Stimulated activated CD4-positive, alpha-beta T cell treated with anti-CD3 and anti-CD28 coated beads, Interleukin-1b, Interleukin-23, amount 100 ng/mL, for 24 hours (primary cell): ENCODE measurements around the gene KRTAP20-1.

Source experiments
- DNase-seq, 4 experiments: peaks; one replicate each; pipeline ENCODE4 v3.0.0-alpha.2; 2020; ENCODE audit warnings: low read depth in 4 of 4, low spot score in 1 of 4

The KRTAP20-1 gene, protein sequence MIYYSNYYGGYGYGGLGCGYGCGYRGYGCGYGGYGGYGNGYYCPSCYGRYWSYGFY

DNA sequence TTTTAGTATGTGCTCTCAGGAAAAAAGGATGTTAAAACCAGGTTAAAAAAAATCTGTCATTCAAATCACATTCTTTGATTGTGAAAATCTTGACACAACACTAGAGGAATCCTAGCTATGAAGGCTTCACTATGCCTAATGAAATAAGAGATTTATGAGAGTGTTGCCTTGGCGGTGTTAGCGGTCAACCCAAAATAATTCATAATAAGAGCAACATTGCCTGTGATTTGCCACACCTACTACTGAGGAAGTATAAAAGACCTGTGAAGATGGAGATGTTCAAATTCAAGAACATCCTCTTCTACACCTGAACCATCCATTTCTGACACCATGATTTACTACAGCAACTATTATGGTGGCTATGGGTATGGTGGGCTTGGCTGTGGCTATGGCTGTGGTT is at the start of gene KRTAP20-1:
KRTAP20-1 (plus strand) TSS at position 301 of the 400 bp plus-strand sequence; CDS start at position 331, 30 bp downstream.
- DNase-seq: no peak

- DNase-seq: no peak
Observed at GRCh38 chr21:30567617-30568016, 48.6 kb upstream of the KRTAP20-1 start.

GRCh38 chr21:30577766-30578165 is 38.5 kb upstream of the KRTAP20-1 start:
- DNase-seq: no peak

GRCh38 chr21:30579346-30579745 is 36.9 kb upstream of the KRTAP20-1 start:
- no peak for DNase-seq

- no peak for DNase-seq
Observed at GRCh38 chr21:30580132-30580531, 36.1 kb upstream of the KRTAP20-1 start.

DNA sequence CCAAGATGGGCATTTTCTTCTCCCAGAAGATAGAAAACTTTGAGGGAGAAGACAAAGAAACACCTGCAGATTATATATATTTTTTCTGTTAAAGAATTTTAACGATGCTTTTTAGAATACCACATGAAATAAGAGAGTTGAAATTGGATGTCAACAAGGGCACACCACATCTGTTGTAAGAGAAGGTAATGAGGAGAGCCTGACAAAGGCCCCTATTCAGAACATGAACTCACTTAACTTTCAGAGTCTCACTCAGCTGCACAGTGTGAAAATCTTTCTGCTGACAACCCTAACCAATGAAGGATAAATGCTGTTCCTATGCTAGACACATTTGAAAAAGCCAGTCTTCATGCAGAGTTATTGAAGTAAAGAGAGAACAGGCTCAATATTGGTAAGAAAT is 33.4 kb upstream of the KRTAP20-1 start:
- no peak for DNase-seq

DNA sequence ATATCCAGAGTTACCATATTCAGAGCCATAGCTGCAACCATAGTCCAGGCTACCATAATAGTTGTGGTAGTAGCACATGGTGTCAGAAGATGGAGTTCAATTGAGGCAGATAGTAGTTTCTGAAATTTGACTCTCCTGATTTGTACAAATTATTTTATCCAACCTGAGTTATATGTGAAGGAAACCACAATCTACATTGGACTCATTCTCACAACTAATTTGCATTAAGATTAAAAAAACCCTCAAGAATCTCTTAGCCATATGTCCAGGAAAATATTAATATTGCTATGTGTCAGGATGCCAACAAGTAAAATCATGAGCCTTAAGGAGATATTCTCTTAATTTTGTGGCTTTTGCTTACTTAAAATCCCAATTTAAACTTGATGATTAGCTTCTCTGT is 25.9 kb upstream of the KRTAP20-1 start, which contains the start of gene KRTAP22-2:
KRTAP22-2 (minus strand) TSS at position 101 of the 400 bp plus-strand sequence.
- no peak for DNase-seq

- no peak for DNase-seq
Observed at GRCh38 chr21:30592140-30592539, 24.1 kb upstream of the KRTAP20-1 start, which contains the start of gene KRTAP6-3. Gene KRTAP6-3, plus strand, starts transcription at chr21:30592440. Its CDS starts 6 bp downstream, at chr21:30592446.

- DNase-seq: no peak
Observed at GRCh38 chr21:30598802-30599201, 17.4 kb upstream of the KRTAP20-1 start, which contains the start of gene KRTAP6-2. Gene KRTAP6-2, minus strand, starts transcription at chr21:30598902. Its CDS starts 28 bp downstream, at chr21:30598874.

GRCh38 chr21:30600787-30601186 is 15.4 kb upstream of the KRTAP20-1 start, which contains the start of gene KRTAP22-1:
Gene KRTAP22-1, plus strand, starts transcription at chr21:30601087.
- DNase-seq: no peak

GRCh38 chr21:30605968-30606367 is 10.3 kb upstream of the KRTAP20-1 start:
- DNase-seq: no peak

DNA sequence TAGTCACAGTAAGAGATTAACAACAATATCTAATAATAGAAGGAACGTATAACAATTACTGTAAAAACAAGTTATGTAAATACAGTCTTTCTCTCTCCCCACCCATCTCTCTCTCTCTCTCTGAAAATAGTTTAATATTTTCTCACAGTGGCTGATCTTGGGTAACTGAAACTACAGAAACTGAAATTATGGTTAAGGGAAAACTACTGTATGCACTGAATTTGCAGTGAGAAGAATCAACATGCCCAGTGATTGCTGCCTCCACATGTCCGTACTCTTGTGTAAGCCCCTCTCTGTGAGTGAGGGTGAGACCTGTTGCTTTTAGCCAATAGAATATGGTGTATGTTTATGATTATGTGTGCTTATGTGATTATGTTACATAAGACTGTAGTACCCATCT is 4.1 kb upstream of the KRTAP20-1 start:
- no peak for DNase-seq

GRCh38 chr21:30613836-30614235 is 2.4 kb upstream of the KRTAP20-1 start, which contains the start of gene KRTAP6-1:
Gene KRTAP6-1, minus strand, starts transcription at chr21:30613930. Its CDS starts 26 bp downstream, at chr21:30613904.
- DNase-seq: no peak

- DNase-seq: no peak
Observed at GRCh38 chr21:30615199-30615598, 1.0 kb upstream of the KRTAP20-1 start.

GRCh38 chr21:30620080-30620479 is 3.9 kb downstream of the KRTAP20-1 start:
- DNase-seq: no peak

GRCh38 chr21:30620522-30620921 is 4.3 kb downstream of the KRTAP20-1 start, which contains the start of gene KRTAP20-4:
Gene KRTAP20-4, plus strand, starts transcription at chr21:30620627.
- DNase-seq: no peak

DNA sequence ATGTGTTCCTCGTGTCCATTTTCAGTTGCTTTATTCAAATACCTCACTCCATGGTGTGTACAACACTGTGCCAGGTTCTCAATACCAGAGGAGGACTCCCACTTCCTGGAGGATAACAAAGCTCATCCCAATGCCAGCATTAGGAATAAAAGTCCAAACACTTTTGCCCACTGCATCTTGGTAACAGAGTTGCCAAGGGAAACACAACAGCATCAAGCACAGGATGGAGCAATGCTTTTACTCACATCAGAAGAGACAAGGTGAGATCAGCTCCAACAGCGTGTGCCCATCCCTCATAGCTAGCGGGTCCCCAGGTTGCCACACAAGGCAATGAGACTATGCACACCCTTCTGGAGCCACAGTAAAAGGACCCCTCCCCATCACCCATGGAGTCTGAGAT is 7.1 kb downstream of the KRTAP20-1 start:
- no peak for DNase-seq

DNA sequence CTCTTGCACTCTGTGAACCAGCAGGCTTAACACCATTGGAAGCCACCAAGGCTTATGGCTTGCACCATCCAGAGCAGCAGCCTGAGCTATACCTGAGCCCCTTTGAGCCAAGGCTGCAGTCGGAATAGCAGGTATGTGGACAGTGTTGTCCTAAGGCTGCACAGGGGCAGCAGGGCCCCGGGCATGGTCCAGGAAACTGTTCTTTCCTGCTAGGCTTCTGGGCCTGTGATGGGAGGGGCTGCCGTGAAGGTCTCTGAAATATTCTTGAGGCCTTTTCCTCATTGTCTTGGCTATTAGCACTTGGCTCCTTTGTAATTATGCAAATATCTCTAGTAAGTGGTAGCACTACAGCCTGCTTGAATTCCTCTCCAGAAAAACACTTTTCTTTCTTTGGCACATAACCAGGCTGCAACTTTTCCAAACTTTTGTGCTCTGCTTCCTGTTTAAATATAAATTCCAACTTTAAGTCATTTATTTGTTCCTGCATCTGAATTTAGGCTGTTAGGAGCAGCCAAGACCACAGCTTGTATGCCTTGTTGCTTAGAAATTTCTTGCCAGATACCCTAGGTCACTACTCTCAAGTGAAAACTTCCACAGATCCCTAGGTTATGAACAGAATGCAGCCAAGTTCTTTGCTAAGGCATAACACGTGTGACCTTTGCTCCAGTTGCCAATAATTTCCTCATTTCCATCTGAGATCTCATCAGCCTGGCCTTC is 9.4 kb downstream of the KRTAP20-1 start:
- no peak for DNase-seq

GRCh38 chr21:30628109-30628508 is 11.9 kb downstream of the KRTAP20-1 start:
- DNase-seq: no peak

DNA sequence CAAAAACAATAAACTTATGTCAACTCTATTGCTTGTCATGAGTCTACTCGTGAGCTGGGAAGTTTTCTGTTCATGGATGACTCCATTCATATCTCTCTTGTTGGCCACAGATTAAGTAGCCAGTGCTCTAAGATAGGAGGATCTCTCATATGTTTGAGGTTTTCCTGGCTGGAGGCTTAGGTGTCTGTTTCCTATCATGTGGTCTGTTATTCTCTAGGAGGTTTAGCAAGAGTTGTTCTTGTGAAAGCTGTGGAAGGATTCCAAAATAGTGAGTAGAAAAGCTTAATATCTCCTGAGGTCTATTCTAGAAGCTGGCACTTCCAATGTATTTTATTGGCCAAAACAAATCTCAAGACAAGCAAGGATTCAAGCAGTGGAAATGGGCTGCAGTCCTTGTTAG is 13.0 kb downstream of the KRTAP20-1 start:
- DNase-seq: no peak

DNA sequence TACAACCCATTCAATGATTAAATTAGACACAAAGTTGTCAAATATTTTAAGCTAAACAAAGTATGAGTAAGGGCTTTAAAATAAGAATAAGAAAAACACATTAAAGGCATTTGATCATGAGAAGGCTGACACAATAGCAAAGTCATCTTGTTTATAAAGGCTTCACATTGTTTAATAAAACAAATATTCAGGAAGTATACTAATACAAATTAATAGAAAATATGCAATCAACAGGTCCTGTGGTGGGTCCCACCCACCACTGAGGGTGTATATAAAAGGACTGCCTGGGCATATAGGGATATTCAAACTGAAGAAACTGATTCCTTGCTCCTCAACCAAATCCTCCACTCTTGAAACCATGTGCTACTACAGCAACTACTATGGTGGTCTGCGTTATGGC is 18.7 kb downstream of the KRTAP20-1 start, which contains the start of gene KRTAP20-2:
KRTAP20-2 (plus strand) TSS at position 301 of the 400 bp plus-strand sequence; CDS start at position 359, 58 bp downstream.
- DNase-seq: no peak

DNA sequence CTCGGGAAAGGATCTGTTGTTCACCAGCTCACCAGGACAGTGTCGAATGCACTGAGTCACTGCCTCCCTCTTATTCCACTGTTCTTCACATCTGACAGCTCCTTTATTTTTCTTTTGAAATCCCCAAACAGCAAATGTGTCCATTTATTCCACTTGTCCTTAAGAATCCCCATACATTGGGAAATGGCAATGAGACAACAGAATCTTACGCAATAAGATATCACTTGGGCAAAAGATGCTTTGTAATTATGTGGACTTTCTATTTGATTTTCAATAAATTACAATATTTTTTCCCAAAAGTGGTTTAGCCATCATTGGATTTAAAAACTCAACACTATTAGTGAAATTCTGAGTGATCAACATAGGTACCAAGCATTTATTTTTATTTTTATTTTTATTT is 22.5 kb downstream of the KRTAP20-1 start:
- DNase-seq: no peak
